ENCODE results near the gene TGFB2.

TGFB2 gene

GRCh38 chr1:218395916-218396315 lies 50.8 kb downstream of the TGFB2 start:
- no peak for DNase-seq

GRCh38 chr1:218397752-218398339 lies 52.7 kb downstream of the TGFB2 start:
- no peak for DNase-seq

DNA sequence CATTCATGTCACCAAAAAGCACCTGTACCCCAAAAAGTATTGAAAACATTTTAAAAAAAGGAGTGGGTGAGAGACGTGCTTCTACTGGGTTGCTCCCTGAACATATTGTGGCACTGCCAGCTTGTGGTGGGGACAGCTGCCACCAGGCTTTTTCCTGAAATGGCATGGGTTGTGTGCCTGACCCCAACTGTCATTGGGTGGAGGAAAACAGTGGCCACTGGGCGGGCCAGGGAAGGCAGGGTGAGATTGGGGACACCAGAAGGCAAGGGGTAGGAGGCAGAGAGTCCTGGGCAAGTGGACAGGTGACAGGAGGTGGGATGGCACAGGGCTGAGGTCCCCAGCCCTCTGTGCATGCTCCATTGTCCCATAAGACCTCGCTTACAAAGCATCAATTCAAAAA lies 55.5 kb downstream of the TGFB2 start:
- DNase-seq: no peak

DNA sequence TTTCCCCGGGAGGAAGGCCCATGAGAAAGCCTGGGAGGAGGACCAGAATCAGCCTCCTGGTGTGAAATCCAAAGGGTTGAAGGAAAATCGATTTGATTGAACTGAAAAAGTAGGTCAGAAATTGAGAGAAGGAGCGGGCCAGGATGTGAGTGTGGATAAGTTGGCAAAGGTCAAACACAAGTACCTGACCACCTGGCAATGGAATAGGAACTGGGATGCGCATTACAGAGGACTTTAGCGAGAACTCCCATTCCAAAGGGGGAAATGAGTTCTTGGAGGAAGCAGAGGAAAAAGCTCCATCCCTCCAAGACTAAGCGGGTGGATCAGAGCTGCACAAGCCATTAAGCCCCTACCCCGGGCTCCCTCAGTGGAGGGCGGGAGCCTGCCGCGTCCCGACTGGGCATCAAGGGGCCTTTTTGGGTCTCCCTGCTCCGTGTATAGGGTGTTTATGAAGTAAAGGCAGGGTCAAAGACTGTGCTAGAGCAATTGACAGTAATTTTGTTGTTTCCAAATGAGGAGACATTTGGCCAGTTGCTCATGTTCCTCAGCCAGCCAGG lies 56.4 kb downstream of the TGFB2 start:
- no peak for DNase-seq

GRCh38 chr1:218401998-218402785 lies 57.1 kb downstream of the TGFB2 start:
- DNase-seq: no peak

- DNase-seq: no peak
Measured at GRCh38 chr1:218402786-218403120, 57.6 kb downstream of the TGFB2 start.

DNA sequence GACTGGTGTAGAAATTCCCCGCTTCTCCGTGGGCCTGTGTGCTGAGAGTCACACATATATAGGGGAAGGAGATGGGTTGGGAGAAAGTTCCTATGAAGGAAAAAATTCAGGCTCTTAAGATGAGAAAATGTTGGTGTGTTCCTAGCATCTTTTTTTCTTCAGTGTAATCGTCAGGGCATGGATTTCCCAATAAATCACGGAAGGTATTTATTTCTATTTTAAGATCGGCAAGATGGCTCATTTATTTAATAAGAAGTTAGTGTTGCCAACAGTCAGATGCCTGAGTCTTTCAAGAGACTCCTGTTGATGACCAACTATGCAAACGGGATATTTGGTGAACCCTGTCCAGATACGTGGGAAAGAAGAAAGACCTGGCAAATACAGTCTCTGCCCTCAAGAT lies 58.2 kb downstream of the TGFB2 start:
- no peak for DNase-seq

DNA sequence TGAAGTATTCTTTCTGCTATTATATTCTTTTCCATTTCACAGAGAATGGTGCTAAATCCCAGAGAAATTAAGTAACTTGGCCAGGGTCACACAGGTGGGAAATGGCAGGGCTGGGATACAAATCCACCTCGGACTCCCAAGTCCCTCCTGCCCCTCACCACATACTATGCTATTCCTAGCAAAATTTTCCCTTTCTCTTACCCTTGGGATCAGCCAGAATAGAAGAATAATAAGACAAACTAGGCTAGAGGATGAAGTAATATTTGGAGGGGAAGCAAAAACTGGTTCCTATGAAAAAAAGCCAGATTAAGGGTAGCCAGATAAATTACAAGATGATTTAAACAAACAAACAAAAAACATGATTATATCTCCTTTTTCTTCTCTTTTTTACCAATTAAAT lies 62.5 kb downstream of the TGFB2 start:
- DNase-seq: no peak

DNA sequence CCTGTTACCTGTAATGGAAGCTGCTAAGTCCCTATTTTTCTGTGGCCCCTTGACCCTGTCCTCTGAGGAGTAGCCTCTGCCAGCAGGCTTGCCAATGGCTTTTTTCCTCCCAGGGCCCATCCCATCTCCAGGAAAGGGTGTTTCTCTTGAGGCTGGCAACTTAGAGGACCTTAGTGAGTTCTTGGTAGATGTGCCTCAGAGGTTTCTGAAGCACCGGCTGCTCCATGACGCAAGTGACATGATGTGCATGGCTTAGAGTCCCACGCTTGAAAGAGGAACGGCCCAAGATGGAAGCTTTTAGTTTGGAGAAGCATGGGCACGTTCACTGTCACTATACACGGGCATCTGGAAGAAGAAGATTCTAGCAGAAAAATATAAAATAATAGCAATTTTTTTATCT lies 63.0 kb downstream of the TGFB2 start:
- no peak for DNase-seq

DNA sequence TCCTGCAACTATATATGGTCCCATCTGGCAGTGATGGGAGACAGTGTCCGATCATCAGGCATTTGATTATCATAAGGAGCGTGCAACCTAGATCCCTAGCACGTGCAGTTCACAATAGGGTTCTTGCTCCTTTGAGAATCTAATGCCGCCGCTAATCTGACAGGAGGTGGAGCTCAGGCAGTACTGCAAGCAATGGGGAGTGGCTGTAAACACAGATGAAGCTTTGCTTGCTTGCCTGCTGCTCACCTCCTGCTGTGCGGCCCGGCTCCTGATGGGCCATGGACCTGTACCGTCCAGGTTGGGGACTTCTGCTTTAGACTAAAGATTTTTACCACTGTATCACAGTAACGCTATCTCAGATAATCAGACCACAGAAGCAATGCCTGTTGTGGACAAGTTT lies 63.8 kb downstream of the TGFB2 start:
- DNase-seq: no peak

DNA sequence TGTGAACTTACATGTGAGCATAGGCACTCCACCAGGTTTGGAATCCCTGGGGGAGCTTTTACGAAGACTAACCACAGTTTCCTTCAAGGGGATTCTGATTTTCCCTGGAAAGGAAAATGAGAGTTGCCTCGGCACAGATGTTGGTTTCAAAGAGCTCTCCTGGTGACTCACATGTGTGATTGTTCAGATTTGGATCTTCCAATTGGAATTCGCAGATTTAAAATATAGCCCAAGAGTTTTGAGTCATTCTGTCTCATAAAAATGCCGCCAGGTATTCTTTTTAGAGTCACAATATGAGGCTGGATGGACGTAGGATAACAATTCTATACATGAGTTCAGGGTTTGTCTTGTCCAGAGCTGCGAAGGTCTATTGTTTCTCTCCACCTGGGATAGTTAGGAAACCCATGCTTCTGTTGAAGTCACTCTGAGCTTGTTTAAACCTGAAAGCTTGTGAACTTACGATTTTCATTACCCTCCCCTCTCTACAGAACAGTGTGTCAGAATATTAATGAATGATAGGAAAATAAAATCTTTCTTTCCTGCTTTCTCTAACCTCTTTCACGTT lies 64.9 kb downstream of the TGFB2 start:
- DNase-seq: no peak

- no peak for DNase-seq
Measured at GRCh38 chr1:218411101-218411500, 66.0 kb downstream of the TGFB2 start.

DNA sequence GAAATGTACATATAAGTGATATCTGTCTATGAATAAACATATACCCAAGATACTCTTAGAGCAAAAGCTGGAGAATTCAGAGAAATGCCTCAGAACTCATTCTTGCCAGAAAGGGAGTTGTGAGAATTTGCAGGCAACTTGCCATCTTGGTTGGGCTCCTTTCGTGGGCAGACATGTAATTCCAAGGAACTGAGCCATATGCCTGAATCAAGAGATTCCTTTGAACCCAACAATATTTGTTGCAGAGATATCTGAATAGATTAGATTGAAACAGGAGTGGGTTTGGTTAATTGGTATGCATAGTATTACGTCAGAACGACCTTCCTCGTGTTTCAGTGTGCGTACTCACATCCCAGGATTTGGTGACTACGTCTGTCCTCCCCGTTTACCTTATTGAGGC lies 67.0 kb downstream of the TGFB2 start:
- DNase-seq: no peak

DNA sequence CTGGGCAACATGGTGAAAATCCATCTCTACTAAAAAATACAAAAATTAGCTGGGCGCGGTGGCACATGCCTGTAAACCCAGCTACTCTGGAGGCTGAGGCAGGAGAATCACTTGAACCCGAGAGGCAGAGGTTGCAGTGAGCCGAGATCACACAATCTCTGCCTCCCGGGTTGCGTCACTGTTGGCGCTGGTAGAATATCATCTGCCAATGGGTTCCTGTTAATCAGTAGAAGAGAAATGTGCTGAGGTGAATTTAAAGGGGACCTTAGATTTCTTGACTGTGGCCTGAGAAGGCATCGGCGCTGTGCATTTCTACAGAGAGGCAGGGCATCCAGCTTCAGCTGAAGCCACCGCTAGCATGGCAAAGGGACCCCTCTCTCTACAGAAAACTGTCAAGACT lies 68.0 kb downstream of the TGFB2 start:
- no peak for DNase-seq

DNA sequence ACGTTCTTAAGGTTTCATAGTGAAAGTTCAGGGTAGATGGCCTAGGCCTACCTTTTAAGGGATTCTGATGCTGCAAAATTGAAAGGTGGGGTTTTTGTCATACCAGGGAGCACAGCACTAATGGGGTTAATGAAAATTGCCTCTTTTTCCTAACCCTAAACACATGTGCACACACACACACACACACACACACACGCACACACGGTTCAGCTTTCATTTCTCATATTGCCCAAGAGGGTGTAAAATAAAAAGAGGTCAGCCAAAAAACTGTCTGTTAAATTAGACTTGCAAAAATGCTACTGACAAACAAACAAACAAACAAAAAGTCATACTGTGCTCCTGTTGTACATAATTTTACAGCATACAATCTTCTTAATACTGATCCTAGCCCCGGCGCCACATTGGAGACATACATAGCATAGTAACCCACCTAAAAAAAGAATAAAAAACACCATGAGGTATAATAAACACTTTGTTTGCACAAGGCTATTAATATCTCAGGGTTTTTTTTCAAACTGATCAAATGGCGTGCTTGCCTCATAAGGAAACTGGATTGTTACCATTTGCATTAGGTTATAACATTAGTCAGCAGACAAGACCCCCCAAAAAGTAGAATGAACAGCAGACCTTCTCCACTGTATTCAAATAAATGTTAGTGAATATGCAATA lies 69.1 kb downstream of the TGFB2 start:
- DNase-seq: no peak

- no peak for DNase-seq
Measured at GRCh38 chr1:218415726-218416125, 70.6 kb downstream of the TGFB2 start.

GRCh38 chr1:218421531-218421930 lies 76.4 kb downstream of the TGFB2 start:
- DNase-seq: no peak

GRCh38 chr1:218424502-218424901 lies 79.4 kb downstream of the TGFB2 start:
- no peak for DNase-seq

DNA sequence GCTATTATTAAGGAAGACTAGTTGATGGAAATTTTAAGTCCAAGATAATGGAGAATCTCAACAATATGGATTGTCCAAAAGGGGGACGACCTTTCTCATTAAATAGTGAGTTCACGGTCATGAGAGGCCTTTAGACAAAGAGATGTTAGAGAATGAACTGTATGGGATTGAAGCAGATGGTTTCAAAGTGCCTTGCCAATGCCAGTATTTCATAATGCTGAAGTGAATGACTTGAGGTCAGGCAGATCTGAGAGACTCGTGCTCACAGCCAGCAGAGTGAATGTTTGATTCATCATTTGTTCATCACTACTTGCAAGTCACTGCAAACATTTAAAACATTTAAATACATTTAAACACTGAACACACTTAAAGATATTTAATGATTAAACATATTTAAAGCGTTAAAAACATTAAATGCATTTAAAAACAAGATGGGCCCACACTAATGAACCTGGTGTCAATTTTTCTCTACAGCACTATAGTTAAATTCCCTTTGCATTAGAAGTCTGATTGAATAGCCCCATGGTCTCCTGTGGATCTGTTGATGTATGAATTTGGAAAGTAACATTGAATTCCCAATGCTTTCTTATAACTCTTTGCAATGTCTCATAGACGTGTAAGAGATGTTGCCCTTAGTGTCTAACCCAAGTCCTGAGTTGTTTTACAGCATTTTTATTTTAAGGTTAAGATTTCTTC lies 80.7 kb downstream of the TGFB2 start:
- DNase-seq: no peak

GRCh38 chr1:218426343-218426657 lies 81.2 kb downstream of the TGFB2 start:
- DNase-seq: no peak

DNA sequence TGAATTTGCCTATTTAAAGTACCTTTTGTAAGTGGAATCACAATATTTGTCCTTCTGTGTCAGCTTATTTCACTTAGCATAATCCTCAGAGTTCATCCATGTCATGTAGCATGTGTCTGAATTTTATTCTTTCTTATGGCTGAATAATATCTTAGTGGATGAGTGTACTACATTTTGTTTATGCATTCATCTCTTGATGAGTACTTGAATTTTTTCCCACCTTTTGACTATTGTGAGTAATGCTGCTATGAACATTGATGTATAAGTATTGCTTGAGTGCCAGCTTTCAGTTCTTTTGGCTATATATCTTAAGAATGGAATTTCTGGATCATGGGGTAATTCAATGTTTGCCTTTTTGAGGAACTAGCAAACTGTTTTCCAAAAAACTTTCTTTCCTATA lies 84.2 kb downstream of the TGFB2 start:
- no peak for DNase-seq

DNA sequence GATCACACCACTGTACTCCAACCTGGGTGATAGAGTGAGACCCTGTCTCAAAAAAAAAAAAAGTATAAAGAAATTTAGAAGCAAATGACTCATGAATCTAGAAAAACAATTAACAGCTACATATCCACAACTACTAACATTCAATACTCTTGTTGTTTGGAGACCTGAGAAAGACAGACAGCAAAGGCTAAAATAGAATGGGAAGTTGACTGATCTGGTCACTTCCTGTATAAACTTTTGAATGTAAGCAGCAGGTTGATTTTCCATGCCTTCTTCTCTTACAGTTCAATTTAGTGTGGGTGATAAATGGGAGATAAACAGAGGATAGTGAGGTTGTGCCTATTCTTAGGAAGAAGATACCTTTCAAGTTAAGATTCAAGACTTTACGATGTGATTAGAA lies 85.2 kb downstream of the TGFB2 start:
- DNase-seq: no peak

DNA sequence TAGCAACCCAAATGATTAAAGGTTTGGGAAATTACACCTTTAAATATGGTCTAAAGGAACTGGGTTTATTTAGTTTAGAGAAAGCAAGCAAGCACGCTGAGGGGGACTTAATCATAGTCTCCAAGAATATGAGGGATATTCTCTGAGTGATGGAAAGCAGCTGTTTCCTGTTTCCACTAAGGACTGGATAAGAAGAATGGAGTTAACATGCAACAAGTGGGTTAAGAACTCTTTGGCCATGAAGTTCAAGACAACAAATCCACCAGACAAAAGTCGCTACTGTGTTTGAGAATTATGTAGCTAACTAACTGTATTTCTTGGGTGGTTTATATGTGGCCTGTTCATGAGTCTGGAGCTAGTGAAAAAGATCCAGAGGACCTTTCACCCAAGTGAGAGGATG lies 85.7 kb downstream of the TGFB2 start:
- no peak for DNase-seq
